GM18508 (cell line): Measurements from ENCODE around the gene DNAJC28.
"Not testable (repeated sequence)": the region's sequence is repeated elsewhere in the genome, so short reads cannot be mapped to it uniquely, and the experiment has no call there.

Experiments used
- ATAC-seq: cut with Tn5 transposase; IDR thresholded peaks from one replicate; pipeline ENCODE4 v1.9.1; 2021; ENCODE audit warnings: moderate number of reproducible peaks; ENCODE audit not compliant: insufficient read depth, unreplicated experiment

Gene DNAJC28

DNA sequence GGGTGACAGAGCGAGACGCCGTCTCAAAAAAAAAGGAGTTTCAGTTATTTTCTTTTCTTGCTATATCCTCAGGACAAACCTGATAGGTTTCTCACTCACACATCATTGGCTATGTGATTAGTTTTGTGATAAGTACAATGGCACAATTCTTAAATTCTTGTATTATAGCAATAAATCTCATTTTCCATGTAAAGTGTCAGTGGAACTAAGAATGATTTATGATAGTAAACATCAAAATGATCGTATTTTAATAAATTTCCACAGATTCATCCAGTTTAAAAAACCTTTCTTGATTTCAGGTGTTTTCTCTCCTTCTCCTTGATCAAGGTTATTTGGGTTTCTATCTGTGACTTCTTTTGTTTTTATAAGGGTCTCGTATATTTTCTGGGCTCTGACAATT, 3.5 kb downstream of the DNAJC28 start:
- no peak for ATAC-seq

DNA sequence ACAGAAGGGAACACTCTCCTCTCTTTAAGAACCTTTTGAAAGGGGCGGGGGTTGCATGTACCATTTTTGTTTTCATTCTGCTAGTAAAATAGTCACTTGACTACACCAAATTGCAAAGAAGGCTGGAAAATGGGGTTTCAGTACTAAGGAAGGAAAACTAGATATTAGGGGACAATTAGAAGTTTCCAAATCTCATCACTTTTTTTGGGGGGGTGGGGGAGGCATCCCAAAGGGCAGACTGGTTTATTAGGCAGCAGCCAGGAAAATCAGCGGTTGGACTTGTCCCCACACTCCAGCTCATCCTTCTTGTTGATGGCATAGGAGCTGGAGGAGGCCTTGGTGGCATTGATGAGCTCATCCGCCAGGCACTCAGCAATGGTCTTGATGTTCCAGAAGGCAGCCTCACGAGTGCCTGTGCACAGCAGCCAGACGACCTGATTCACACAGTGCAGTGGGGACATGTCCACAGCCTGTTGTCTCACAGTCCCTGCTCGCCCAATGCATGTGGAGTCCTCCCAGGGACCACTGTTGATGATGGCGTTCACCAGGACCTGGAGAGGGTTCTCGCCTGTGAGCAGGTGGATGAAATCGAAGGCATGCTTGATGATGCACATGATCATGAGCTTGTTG, 10.1 kb downstream of the DNAJC28 start:
- no peak for ATAC-seq

DNA sequence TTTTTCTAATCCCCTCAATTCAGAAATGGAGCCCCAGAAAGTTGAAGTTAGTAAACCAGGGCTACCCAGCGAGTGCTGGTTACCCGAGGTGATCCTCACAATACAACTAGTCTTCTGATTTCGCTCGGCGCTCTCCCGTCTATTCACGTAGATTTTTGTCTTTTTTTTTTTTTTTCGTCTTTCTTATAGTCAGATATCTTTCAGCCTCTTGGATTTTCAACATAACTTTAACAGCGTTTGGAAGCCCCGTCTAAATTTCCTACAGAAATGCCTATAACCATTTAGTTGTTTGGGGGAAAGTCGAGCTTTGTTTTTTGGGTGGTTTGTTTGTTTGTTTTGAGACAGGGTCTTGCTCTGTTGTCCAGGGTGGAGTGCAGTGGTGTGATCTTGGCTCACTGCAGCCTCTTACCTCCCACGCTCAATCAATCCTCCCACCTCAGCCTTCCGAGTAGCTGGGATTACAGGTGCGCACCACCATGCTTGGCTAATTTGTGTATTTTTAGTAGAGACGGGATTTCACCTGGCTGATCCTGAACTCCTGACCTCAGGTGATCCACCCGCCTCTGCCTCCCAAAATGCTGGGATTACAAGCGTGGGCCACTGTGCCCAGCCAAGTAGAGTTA, 10.9 kb downstream of the DNAJC28 start:
- peak; percentile 4 for ATAC-seq

GRCh38 chr21:33479679-33480480, 11.6 kb downstream of the DNAJC28 start, which contains the start of gene TMEM50B:
TMEM50B (minus strand) TSS chr21:33479974; CDS start chr21:33468885, 11,089 bp downstream.
- ATAC-seq: peak; percentile 50

DNA sequence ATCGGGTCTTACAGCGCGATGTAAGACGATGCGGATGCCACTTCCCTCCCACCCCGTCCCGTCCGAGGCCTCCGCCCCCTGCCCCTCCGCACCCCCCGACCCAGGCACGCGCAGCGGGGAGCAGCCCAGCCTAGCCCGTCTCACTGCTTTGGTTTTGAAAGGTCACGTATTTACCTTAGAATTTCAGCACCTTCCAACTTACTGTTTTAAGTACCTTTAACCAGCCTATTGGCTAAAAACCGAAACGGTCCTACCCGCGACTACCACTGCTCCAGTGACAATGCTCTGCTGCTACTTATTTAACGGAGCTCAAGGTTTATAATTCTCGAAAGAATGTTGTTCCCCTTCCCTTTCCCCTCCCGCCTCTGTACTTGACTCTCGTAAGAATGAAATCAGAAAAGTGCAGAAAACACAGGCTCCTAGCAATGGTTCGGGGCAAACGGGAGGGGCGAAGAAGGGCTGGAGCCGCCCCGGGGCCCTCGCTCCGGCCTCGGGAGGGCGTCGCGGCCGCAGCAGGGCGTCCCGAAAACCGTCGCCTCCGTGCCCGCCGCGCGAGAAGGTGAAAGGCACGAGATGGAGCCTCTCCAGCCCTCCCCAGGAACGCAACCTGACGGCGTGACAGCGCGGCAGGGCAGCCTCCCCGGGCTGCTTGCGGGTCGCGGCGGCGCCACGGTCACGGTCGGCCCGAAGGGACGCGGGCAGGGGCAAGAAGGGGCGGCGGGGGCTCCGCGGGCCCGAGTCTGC, 12.4 kb downstream of the DNAJC28 start:
- ATAC-seq: peak; percentile 13

- no peak for ATAC-seq
These were observed 13.3 kb downstream of the DNAJC28 start for GRCh38 chr21:33478182-33478581.

DNA sequence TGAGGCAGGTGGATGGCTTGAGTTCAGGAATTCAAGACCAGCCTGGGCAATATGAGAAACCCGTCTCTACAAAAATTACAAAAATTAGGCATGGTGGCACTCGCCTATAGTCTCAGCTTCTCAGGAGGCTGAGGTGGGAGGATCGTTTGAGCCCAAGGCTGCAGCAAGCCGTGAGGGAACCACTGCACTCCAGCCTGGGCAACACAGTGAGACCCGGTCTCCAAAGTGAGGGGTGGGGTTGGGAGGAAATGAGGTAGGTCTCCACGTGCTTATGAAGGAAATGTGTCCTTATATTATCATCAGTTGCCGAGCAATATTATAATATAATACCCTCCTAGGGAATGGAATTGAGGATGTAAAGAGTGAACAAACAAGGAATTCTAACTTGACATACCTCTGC, 14.4 kb downstream of the DNAJC28 start:
- no peak for ATAC-seq

DNA sequence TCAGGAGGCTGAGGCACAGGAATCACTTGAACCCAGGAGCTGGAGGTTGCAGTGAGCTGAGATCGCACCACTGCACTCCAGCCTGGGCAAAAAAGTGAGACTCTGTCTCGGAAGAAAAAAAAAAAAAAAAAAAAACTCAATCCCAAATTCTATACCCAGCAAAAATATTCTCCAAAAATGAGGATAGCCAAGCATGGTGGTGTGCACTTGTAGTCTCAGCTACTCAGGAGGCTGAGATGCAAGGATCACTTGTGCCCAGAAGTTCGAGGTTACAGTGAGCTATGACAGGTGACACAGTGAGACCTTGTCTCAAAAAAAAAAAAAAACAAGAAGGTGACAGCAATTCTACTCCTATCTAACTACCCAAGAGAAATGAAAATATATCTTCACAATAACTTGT, 18.2 kb downstream of the DNAJC28 start:
- no peak for ATAC-seq

GRCh38 chr21:33470701-33471100, 20.8 kb downstream of the DNAJC28 start:
- no peak for ATAC-seq

DNA sequence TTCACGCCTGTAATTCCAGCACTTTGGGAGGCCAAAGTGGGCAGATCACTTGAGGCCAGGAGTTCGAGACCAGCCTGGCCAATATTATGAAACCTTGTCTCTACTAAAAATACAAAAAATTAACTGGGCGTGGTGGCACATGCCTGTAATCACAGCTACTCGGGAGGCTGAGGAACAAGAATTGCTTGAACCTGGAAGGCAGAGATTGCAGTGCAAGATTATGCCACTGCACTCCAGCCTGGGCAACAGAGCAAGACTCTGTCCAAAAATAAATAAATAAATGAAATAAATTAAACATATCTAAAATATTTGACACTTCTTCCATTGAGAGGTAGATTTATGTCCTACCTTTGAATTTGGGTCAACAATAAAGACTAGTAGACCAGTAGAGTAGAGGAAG, 22.3 kb downstream of the DNAJC28 start:
- ATAC-seq: not testable (repeated sequence)

GRCh38 chr21:33461538-33462250, 29.8 kb downstream of the DNAJC28 start:
- ATAC-seq: no peak

GRCh38 chr21:33458861-33459260, 32.7 kb downstream of the DNAJC28 start:
- no peak for ATAC-seq

GRCh38 chr21:33455686-33456446, 35.6 kb downstream of the DNAJC28 start:
- ATAC-seq: no peak

GRCh38 chr21:33452362-33452761, 39.2 kb downstream of the DNAJC28 start:
- no peak for ATAC-seq

DNA sequence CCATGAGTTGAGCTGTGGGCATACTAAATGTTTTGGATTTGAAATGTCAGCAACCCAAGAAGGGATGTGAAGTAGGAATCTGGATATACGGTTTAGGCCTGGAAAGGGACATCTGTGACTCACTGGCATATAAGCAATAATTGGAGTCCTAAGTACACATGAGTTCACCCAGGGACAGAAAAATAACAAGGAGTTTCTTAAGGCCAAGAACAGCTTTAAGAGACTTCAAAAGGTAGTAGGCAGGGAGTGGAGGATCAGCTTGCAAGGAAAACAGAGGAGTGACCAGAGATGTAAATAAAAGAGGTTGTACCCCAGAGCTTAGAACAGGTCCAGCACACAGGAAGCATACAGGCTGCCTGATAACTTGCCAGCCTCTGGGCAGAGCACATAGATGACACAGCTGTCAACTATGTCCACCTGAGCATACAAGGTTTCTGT, 39.9 kb downstream of the DNAJC28 start:
- ATAC-seq: no peak

DNA sequence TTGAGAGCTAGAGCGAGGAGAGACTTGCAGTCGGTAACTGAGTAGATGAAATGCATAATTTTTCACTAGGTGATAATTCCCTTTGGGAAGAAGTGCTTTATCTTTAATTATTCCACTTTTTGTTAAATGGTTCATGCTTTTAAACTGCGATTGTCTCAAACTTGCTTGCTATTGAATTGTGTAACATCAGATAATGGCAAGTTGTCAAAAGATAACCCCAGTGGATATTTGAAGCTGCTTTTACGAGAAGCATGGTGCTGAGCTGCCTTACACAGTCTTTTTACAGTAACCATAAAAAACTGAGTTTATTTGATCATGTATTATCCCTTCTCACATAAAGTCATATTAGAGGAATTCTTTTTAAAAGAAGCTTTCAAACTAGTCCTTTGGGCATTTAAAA, 41.9 kb downstream of the DNAJC28 start:
- no peak for ATAC-seq

- ATAC-seq: not testable (repeated sequence)
These were observed 44.9 kb downstream of the DNAJC28 start for GRCh38 chr21:33446620-33447019.

DNA sequence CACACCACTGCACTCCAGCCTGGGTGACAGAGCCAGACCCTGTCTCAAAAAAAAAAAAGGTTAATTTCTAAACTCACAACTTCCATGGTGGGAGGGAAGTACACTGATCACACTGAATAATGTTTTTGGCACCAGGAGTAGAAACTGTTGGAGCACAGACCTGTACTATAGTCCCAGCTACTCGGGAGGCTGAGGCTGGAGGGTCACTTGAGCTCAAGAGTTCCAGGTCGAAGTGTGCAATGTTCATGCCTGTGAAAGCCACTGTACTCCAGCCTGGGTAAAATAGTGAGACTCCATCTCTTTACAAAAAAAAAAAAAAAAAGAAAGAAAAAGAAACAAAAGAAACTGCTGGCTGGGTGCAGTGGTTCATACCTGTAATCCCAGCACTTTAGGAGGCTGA, 47.0 kb downstream of the DNAJC28 start:
- no peak for ATAC-seq

- no peak for ATAC-seq
These were observed 48.3 kb downstream of the DNAJC28 start for GRCh38 chr21:33443194-33443593.
